Activated B cell treated with CpG ODN at 0.5 μM for 24 hours (primary cell): ENCODE measurements around the gene PTPRO. TPM values are rescaled to one million over a fixed set of nuclear protein-coding genes. Genes with fewer than 3 reads are reported as not detected.

ENCODE experiments used
- ATAC-seq: fragments of 200-7000 bp; cut with Tn5 transposase; one replicate; pipeline ENCODE4 v1.10.0; 2021; ENCODE audit warnings: low read depth, mild to moderate bottlenecking, moderate library complexity
- CTCF ChIA-PET: fragments of 350-600 bp; sonication (Branson Sonifier 250); formaldehyde crosslinking; loops from one replicate; lab custom pipeline; 2021; ENCODE audit warnings: antibody characterized with exemption; lab: Charles Lee
- POLR2A ChIA-PET: fragments of 350-600 bp; sonication (Branson Sonifier 250); formaldehyde crosslinking; loops from one replicate; lab custom pipeline; 2021; ENCODE audit warnings: antibody characterized with exemption; lab: Charles Lee
- DNase-seq: peaks from one replicate; pipeline ENCODE4 v3.0.0; 2022
- H3K27ac Mint-ChIP-seq: one replicate; pipeline ENCODE4 v1.8.0; 2020; ENCODE audit warnings: mixed read lengths
- H3K27me3 Mint-ChIP-seq: one replicate; pipeline ENCODE4 v1.8.0; 2021; ENCODE audit warnings: mixed read lengths
- H3K36me3 Mint-ChIP-seq: one replicate; pipeline ENCODE4 v1.8.0; 2021; ENCODE audit warnings: low read depth, mixed read lengths
- H3K4me1 Mint-ChIP-seq: one replicate; pipeline ENCODE4 v1.8.0; 2021; ENCODE audit warnings: mixed read lengths
- H3K4me3 Mint-ChIP-seq: one replicate; pipeline ENCODE4 v1.8.0; 2020; ENCODE audit warnings: mild to moderate bottlenecking, mixed read lengths
- H3K9me3 Mint-ChIP-seq: one replicate; pipeline ENCODE4 v1.8.0; 2020; ENCODE audit warnings: mixed read lengths
- CTCF ChIP-seq: fragments of 200-600 bp; IDR thresholded peaks from one replicate; pipeline ENCODE4 v1.8.0; 2022; ENCODE audit warnings: antibody characterized with exemption, mild to moderate bottlenecking
- intact Hi-C: fragments of 100-400 bp; cut with micrococcal nuclease; formaldehyde crosslinking; loops from one replicate; pipeline ENCODE4 v1.15.1; 2024
- total RNA-seq: library from RNA; stranded (reverse); gene quantifications from 2 replicates; pipeline ENCODE4 v1.2.3, GENCODE V29; 2022

Gene PTPRO
- total RNA-seq, 1 donor from 2014 or later: 23.9 TPM

- Mint-ChIP-seq H3K9me3 (no peaks in the 10 kb centered on the region), H3K4me3 (no peak overlapping the region), H3K27ac (no peak overlapping the region), H3K27me3 (peaks cover 22% of the 10 kb centered on the region), H3K36me3 (no peaks in the 10 kb centered on the region), H3K4me1 (no peaks in the 10 kb centered on the region)
- CTCF ChIA-PET: no interaction called here
- ATAC-seq (no peak), DNase-seq (no peak)
- intact Hi-C loops: no loop called here
- POLR2A ChIA-PET: no interaction called here
- no peak for TF ChIP-seq CTCF
Measured at GRCh38 chr12:15468911-15469310, 146.6 kb downstream of the PTPRO start.

DNA sequence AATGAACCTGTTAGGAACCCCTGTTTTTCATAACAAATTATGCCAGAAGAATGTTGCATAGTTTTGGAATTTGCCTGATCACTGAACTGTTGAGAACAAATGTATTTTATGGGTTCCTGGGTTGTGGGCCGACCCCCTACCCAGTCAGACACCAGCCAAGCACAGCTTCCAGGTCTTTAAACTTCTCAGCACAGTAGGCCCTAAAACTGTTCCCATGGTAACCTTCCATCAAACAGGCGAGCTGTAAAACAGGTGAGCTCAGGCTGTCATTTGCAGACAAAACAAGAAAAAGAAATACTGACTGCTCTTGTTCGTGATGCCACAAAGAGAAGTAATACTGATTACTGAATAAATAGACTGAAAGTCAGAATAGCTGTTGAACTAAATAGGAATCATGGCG, 147.0 kb downstream of the PTPRO start:
- no peaks in the 10 kb centered on the region for H3K9me3 Mint-ChIP-seq
- CTCF ChIA-PET: no interaction called here
- H3K4me1 Mint-ChIP-seq: no peaks in the 10 kb centered on the region
- no peak for TF ChIP-seq CTCF
- H3K27me3 Mint-ChIP-seq: peaks cover 24% of the 10 kb centered on the region
- no peaks in the 10 kb centered on the region for H3K36me3 Mint-ChIP-seq
- DNase-seq (no peak), ATAC-seq (no peak)
- H3K4me3 Mint-ChIP-seq: no peak overlapping the region
- POLR2A ChIA-PET: no interaction called here
- intact Hi-C loops: no loop called here
- H3K27ac Mint-ChIP-seq: no peak overlapping the region

GRCh38 chr12:15472036-15472435, 149.7 kb downstream of the PTPRO start:
- TF ChIP-seq CTCF: no peak
- Mint-ChIP-seq H3K4me3 (no peak overlapping the region), H3K27me3 (peaks cover 13% of the 10 kb centered on the region), H3K9me3 (no peaks in the 10 kb centered on the region), H3K27ac (no peak overlapping the region), H3K4me1 (no peaks in the 10 kb centered on the region), H3K36me3 (no peaks in the 10 kb centered on the region)
- ChIA-PET POLR2A (no interaction called here), CTCF (no interaction called here)
- intact Hi-C loops: no loop called here
- ATAC-seq (no peak), DNase-seq (no peak)

- intact Hi-C loops: no loop called here
- Mint-ChIP-seq H3K36me3 (no peaks in the 10 kb centered on the region), H3K4me3 (no peak overlapping the region), H3K27me3 (peaks cover 14% of the 10 kb centered on the region), H3K4me1 (no peaks in the 10 kb centered on the region), H3K9me3 (no peaks in the 10 kb centered on the region), H3K27ac (no peak overlapping the region)
- ChIA-PET CTCF (no interaction called here), POLR2A (no interaction called here)
- DNase-seq: no peak
- ATAC-seq: no peak
- no peak for TF ChIP-seq CTCF
Measured at GRCh38 chr12:15474766-15475165, 152.5 kb downstream of the PTPRO start.

DNA sequence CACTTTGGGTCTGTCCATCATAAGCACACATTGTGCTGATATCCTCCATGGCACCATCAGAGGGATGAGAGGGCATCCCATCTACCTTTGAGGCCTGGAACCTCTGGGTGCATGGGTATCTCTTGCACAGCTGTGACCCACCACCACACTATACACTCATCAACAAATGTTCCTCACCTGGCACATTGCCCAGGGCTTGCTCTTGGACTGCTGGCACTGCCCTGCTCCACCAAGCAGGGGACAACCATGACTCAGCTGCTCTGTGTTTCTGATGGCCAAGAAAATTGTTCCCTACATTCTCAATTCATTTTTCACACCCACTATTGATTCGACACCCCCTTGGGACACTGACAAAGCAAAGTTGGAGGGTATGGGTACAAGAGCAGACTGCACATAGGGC, 155.5 kb downstream of the PTPRO start:
- CTCF ChIA-PET: interaction anchor here (0.6 kb wide), 1 partner anchor 314 kb away, joined by 3 read pairs; no protein-coding TSS in a partner anchor
- Mint-ChIP-seq H3K36me3 (no peaks in the 10 kb centered on the region), H3K9me3 (no peaks in the 10 kb centered on the region), H3K4me3 (no peak overlapping the region), H3K27me3 (peaks cover 8% of the 10 kb centered on the region), H3K4me1 (no peaks in the 10 kb centered on the region), H3K27ac (no peak overlapping the region)
- no peak for ATAC-seq
- POLR2A ChIA-PET: no interaction called here
- DNase-seq: no peak
- intact Hi-C loops: no loop called here
- no peak for TF ChIP-seq CTCF
